Activated naive CD8-positive, alpha-beta T cell treated with anti-CD3 and anti-CD28 coated beads, Interleukin-2, amount 50 U/mL, for 16 hours (primary cell): Measurements from ENCODE around the gene HOXD4.

Experiments
- DNase-seq: peaks from one replicate; pipeline ENCODE4 v3.0.0-alpha.2; 2020; ENCODE audit warnings: low read depth, low spot score

HOXD4 gene

DNA sequence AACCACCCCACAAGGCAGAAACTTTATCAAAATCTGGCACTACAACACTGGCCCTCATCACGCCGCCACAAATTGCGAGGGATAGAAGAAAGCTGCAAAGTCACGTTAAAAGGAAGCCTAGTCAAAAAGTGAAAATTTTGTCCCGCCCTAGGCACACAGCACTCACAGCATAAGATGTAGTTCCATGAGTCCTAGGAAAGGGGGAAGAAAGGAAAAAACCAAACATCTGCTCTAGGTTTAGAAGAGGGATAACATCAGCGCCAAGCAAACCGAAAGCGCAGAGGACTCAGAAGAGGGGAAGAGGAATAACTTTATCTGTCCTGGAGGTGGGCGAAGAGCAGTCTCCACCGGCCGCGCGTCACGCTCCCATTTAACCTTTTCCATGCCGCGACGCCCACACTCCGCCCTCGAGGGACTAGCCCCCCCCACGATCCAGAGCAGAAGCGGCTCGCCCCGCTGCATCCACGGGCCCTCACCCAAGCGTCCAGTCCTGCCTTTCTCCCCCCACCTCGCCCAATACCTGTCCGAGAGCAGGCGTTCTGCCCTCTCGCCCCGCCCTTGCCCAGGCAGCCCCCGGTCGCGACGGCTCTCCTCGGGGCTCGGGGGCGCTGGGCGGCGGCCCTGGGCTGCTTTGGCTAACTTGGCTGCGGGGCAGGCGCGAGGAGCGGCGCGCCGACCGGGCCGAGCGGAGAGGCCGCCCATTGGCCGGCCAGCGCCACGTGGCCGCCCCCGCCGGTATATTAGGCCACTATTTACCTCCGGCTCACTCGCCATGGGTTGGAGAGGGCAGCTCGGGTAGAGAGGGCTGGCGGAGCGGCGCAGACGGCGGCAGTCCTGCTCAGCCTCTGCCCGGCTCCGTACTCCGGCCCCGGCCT, 36.8 kb downstream of the HOXD4 start, which contains the start of gene HOXD1:
Gene HOXD1, plus strand, starts transcription at position 770 of the 875 bp plus-strand sequence. CDS start 134 bp downstream, outside the sequence.
- DNase-seq: no peak

DNA sequence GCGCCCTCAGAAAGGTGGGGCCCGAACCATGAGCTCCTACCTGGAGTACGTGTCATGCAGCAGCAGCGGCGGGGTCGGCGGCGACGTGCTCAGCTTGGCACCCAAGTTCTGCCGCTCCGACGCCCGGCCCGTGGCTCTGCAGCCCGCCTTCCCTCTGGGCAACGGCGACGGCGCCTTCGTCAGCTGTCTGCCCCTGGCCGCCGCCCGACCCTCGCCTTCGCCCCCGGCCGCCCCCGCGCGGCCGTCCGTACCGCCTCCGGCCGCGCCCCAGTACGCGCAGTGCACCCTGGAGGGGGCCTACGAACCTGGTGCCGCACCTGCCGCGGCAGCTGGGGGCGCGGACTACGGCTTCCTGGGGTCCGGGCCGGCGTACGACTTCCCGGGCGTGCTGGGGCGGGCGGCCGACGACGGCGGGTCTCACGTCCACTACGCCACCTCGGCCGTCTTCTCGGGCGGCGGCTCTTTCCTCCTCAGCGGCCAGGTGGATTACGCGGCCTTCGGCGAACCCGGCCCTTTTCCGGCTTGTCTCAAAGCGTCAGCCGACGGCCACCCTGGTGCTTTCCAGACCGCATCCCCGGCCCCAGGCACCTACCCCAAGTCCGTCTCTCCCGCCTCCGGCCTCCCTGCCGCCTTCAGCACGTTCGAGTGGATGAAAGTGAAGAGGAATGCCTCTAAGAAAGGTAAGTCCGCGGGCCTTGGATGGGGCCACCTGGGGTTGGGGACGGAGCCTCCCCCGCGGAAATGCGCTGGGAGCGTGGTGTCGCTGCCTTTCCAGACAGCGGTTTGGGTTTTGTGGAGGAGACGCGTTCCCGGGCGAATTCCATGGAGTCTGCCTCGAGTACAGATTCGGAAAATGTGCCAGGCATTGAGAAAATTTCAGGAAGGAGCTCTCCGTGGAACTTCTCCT, 37.7 kb downstream of the HOXD4 start:
- DNase-seq: no peak

DNA sequence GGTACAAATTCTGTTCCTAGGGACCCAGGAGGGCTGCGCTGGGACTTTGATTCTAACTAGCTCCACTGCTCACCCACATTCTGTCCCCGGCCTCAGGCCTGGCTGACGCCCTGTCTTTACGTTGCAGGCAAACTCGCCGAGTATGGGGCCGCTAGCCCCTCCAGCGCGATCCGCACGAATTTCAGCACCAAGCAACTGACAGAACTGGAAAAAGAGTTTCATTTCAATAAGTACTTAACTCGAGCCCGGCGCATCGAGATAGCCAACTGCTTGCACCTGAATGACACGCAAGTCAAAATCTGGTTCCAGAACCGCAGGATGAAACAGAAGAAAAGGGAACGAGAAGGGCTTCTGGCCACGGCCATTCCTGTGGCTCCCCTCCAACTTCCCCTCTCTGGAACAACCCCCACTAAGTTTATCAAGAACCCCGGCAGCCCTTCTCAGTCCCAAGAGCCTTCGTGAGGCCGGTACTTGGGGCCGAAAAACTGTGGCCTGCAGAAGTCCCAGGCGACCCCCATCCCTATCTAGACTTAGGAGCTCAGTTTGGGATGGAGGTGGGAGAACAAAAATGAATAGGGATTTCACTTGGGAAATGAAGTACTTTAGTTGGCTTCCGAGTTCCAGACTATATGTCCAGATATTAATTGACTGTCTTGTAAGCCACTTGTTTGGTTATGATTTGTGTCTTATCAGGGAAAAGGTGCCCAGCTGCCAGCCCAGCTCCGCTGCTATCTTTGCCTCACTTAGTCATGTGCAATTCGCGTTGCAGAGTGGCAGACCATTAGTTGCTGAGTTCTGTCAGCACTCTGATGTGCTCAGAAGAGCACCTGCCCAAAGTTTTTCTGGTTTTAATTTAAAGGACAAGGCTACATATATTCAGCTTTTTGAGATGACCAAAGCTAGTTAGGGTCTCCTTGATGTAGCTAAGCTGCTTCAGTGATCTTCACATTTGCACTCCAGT, 38.6 kb downstream of the HOXD4 start:
- no peak for DNase-seq

DNA sequence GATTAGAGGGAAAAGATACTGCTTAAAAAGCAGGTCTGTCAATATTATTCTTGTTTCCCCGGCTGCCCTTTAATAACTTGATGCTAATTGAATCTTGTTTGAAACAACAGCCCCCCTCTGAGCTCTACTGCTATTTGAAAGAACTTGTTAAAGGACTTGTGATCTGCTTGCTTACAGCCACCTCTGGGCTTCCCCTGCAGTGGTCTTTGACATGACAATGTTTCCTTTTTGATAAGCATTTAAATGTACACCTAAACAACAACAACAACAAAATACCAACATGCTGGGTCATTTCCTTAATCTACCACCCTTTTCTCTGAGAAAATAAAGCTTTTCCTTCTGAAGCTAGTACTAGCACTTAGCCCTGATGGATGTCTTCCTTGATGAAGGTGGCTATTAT, 41.0 kb downstream of the HOXD4 start:
- DNase-seq: no peak

DNA sequence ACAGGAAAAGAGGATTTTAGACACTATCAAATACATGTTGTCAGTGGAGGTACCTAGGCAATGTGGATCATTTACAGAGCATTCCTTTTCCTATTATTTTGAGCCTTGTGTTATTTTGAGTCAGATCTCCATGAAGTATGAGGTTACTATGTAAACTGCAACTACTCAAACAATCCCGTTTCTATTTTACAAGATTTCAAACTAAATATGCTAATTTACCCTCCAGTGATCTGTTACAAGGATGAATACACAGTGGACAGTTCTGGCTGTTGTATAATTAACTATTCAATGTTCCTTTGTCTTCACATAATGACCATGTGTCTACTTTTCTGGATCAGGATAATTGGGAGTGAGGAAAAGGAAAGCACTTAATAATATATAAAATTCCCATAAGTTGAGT, 41.7 kb downstream of the HOXD4 start:
- DNase-seq: no peak

DNA sequence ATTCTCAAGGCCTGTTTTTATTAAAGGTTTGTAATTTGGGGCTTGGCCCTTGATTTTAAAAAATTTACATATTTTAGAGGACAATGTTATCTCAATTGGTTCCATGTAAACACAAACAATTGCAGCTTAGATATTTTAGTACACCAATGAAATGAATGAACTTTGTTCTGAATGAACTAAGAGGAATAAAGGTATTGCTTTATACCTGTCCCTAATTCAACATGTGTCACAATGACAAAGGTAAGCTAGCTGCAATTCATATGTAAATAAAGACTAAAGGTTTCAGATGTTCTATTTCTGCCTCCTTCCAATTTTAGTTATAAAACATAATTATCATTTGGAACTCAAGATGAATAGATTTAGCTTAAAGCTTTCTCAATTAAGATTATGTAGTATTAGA, 48.6 kb downstream of the HOXD4 start:
- DNase-seq: no peak

DNA sequence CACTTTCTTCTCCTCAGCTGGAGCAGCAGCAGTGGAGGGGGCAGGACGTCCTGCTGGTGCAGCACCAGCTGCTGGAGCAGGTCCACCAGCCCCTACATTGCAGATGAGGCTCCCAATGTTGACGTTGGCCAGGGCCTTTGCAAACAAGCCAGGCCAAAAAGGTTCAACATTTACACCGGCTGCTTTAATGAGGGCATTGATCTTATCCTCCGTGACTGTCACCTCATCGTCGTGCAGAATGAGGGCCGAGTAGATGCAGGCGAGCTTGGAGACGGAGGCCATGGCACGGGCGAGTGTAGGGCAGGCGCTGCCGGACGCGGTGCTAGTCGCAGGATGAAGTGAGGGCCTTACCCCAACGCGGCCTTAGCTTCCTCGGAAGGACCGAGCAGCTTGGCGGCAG, 49.6 kb downstream of the HOXD4 start:
- no peak for DNase-seq

DNA sequence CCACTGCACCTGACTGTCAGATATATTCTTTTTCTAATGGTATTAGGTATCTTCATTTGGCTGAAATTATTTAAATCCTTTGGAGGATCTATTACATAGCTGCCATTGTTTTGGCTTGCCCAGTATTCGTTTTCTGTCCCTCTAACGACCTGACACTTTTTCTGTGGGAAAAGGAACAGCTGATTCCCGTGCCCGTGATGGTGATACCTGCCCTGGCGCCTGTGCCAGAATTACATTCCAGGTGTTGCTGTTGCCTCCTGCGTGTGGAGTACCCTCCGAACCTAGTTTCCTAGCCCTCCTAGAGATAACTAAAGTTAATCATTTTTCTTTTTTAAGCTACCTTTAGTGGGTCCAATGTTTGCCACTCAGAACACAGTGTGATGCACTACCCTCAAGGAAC, 51.1 kb downstream of the HOXD4 start:
- no peak for DNase-seq
